GM19438 (cell line): ENCODE measurements around the gene BRCA2.

Experiments
- ATAC-seq: cut with Tn5 transposase; IDR thresholded peaks from one replicate; pipeline ENCODE4 v1.9.1; 2021; ENCODE audit warnings: low read depth; ENCODE audit not compliant: unreplicated experiment

BRCA2 gene

GRCh38 chr13:32383836-32384618, 68.7 kb downstream of the BRCA2 start:
- ATAC-seq: no peak

- ATAC-seq: no peak
Observed at GRCh38 chr13:32384702-32385101, 69.4 kb downstream of the BRCA2 start.

- no peak for ATAC-seq
Observed at GRCh38 chr13:32385410-32385809, 70.1 kb downstream of the BRCA2 start.

- peak; percentile 68 for ATAC-seq
Observed at GRCh38 chr13:32390048-32390447, 74.7 kb downstream of the BRCA2 start.

GRCh38 chr13:32390484-32390883, 75.2 kb downstream of the BRCA2 start:
- ATAC-seq: no peak

- no peak for ATAC-seq
Observed at GRCh38 chr13:32391101-32391619, 75.9 kb downstream of the BRCA2 start.

GRCh38 chr13:32403108-32403507, 87.8 kb downstream of the BRCA2 start:
- ATAC-seq: no peak

GRCh38 chr13:32407854-32408253, 92.5 kb downstream of the BRCA2 start:
- no peak for ATAC-seq

GRCh38 chr13:32408296-32409000, 93.1 kb downstream of the BRCA2 start:
- no peak for ATAC-seq

GRCh38 chr13:32409001-32409313, 93.6 kb downstream of the BRCA2 start:
- no peak for ATAC-seq

- ATAC-seq: no peak
Observed at GRCh38 chr13:32409561-32410421, 94.5 kb downstream of the BRCA2 start.

GRCh38 chr13:32413284-32413683, 98.0 kb downstream of the BRCA2 start:
- ATAC-seq: no peak

GRCh38 chr13:32414580-32414979, 99.3 kb downstream of the BRCA2 start:
- ATAC-seq: no peak

- no peak for ATAC-seq
Observed at GRCh38 chr13:32415019-32415418, 99.7 kb downstream of the BRCA2 start.

GRCh38 chr13:32417995-32418394, 102.7 kb downstream of the BRCA2 start:
- no peak for ATAC-seq

GRCh38 chr13:32419862-32420261, 104.6 kb downstream of the BRCA2 start:
- ATAC-seq: no peak

- ATAC-seq: no peak
Observed at GRCh38 chr13:32423592-32423991, 108.3 kb downstream of the BRCA2 start.

GRCh38 chr13:32425158-32425557, 109.8 kb downstream of the BRCA2 start:
- ATAC-seq: no peak

- no peak for ATAC-seq
Observed at GRCh38 chr13:32426191-32426989, 111.1 kb downstream of the BRCA2 start.
